HepG2 (cell line): ENCODE results near the gene SEC14L5. TPM values are rescaled to one million over a fixed set of nuclear protein-coding genes. Genes with fewer than 3 reads are reported as not detected.

ENCODE experiments used
- ATAC-seq: fragments of 200-7000 bp; cut with Tn5 transposase; 3 replicates; pipeline ENCODE4 v1.9.1; 2020; ENCODE audit warnings: mild to moderate bottlenecking, moderate library complexity
- BruUV-seq: library from RNA; stranded (reverse); fragments of 400-500 nt; replicated peaks from 2 replicates; lab custom pipeline; 2021; lab: Mats Ljungman, UMichigan
- CTCF ChIA-PET: fragments of 300-600 bp; formaldehyde crosslinking; extraction: SDS; loops from one replicate; lab custom pipeline; 2021; ENCODE audit warnings: low total read pairs, inconsistent platforms, low intra/inter-chr PET ratio; lab: Yijun Ruan, JAX
- POLR2A ChIA-PET: fragments of 350-600 bp; sonication (Branson Sonifier 250); formaldehyde crosslinking; loops from one replicate; lab custom pipeline; 2020; ENCODE audit warnings: antibody characterized with exemption, inconsistent platforms; lab: Yijun Ruan, JAX
- DNase-seq: peaks from one replicate; pipeline ENCODE4 v3.0.0-alpha.2; 2015; ENCODE audit warnings: low spot score
- FAIRE-seq: peaks from 3 replicates; lab custom pipeline; 2011; peaks lifted over from hg19 to GRCh38; lab: Jason Lieb, UNC
- H2AFZ ChIP-seq: one replicate; pipeline ENCODE4 v1.6.1; 2011; ENCODE audit warnings: low read length, inconsistent platforms
- H3K27ac ChIP-seq: fragments of 300-600 bp; 3 replicates; pipeline ENCODE4 v1.8.0; 2011; ENCODE audit warnings: mixed run types, mild to moderate bottlenecking, mixed read lengths, low read length, inconsistent platforms; ENCODE audit not compliant: insufficient read depth; ENCODE audit errors: extremely low read length
- H3K27me3 ChIP-seq, 2 experiments: fragments of 200-600 bp in 1 of 2; 2 replicates in 1 of 2; 3 replicates in 1 of 2; pipeline versions ENCODE4 v1.6.0 to v1.8.0; 2011; ENCODE audit warnings: low read length in 2 of 2, mild to moderate bottlenecking in 2 of 2, moderate library complexity in 2 of 2, inconsistent platforms in 1 of 2; ENCODE audit not compliant: insufficient read depth in 2 of 2, control insufficient read depth in 1 of 2
- H3K36me3 ChIP-seq, 2 experiments: fragments of 200-600 bp in 1 of 2; replicated peaks in 1 of 2; 2 replicates in 1 of 2; 3 replicates in 1 of 2; pipeline versions ENCODE4 v1.5.1 to v1.8.0; 2011; ENCODE audit warnings: low read length in 2 of 2, inconsistent platforms in 1 of 2; ENCODE audit not compliant: insufficient read depth in 2 of 2, control insufficient read depth in 1 of 2
- H3K4me1 ChIP-seq: 2 replicates; pipeline ENCODE4 v1.5.1; 2012; ENCODE audit warnings: low read length, inconsistent platforms; ENCODE audit not compliant: insufficient read depth
- H3K4me2 ChIP-seq: 2 replicates; pipeline ENCODE4 v1.6.0; 2011; ENCODE audit warnings: low read depth, low read length, inconsistent platforms
- H3K4me3 ChIP-seq, 3 experiments: fragments of 200-600 bp in 1 of 3; sonication (generic), shearing (Covaris generic) in 1 of 3; replicated peaks in 1 of 3; 2 replicates each; pipeline ENCODE4 v1.5.1; 2011 to 2016; ENCODE audit warnings: low read length in 3 of 3, inconsistent platforms in 2 of 3, low read depth in 2 of 3, mild to moderate bottlenecking in 2 of 3, control low read depth in 1 of 3, mixed read lengths in 1 of 3; ENCODE audit not compliant: insufficient read depth in 1 of 3
- H3K79me2 ChIP-seq: one replicate; pipeline ENCODE4 v1.6.1; 2011; ENCODE audit warnings: low read length, inconsistent platforms; ENCODE audit not compliant: insufficient read depth
- H3K9ac ChIP-seq: 2 replicates; pipeline ENCODE4 v1.6.0; 2011; ENCODE audit warnings: mild to moderate bottlenecking, low read depth, low read length, inconsistent platforms; ENCODE audit not compliant: insufficient read depth
- H3K9me3 ChIP-seq: 2 replicates; pipeline ENCODE4 v1.5.1; 2012; ENCODE audit warnings: mild to moderate bottlenecking, low read length
- H4K20me1 ChIP-seq: 2 replicates; pipeline ENCODE4 v1.6.0; 2011; ENCODE audit warnings: inconsistent platforms, mild to moderate bottlenecking, low read length, moderate library complexity; ENCODE audit not compliant: insufficient read depth
- EEA1 ChIP-seq: sonication (generic); formaldehyde crosslinking; IDR thresholded peaks from 2 replicates; pipeline ENCODE4 v1.5.1; 2020; ENCODE audit warnings: mild to moderate bottlenecking, missing genetic modification reagents, borderline replicate concordance
- EED ChIP-seq: sonication (generic); formaldehyde crosslinking; IDR thresholded peaks from 2 replicates; pipeline ENCODE4 v1.5.0; 2020; ENCODE audit warnings: mild to moderate bottlenecking, missing genetic modification reagents
- KLF16 ChIP-seq, 2 experiments: sonication (generic) in 1 of 2; formaldehyde crosslinking in 1 of 2; IDR thresholded peaks; 2 replicates each; pipeline versions ENCODE4 v1.6.1 to v1.8.0; 2016 to 2023; ENCODE audit warnings: missing genetic modification reagents in 2 of 2, missing compliant biosample characterization in 1 of 2
- PCBP2 ChIP-seq: fragments of 200-400 bp; formaldehyde crosslinking; optimal IDR thresholded peaks from 2 replicates; pipeline ENCODE3; 2018; ENCODE audit warnings: low read length, low read depth; ENCODE audit not compliant: poor library complexity, severe bottlenecking
- RBFOX2 ChIP-seq: fragments of 200-400 bp; formaldehyde crosslinking; IDR thresholded peaks from 2 replicates; pipeline ENCODE4 v1.6.1; 2017; ENCODE audit warnings: low read depth, mild to moderate bottlenecking, low read length
- SIN3A ChIP-seq: IDR thresholded peaks from 2 replicates; pipeline ENCODE4 v1.6.1; 2011; ENCODE audit warnings: low read depth, mild to moderate bottlenecking, control low read depth, low read length, borderline replicate concordance
- TRIM24 ChIP-seq: sonication (generic); formaldehyde crosslinking; IDR thresholded peaks from 2 replicates; pipeline ENCODE4 v1.8.0; 2022; ENCODE audit warnings: mild to moderate bottlenecking, missing genetic modification reagents
- ZFP90 ChIP-seq: sonication (generic); formaldehyde crosslinking; IDR thresholded peaks from 2 replicates; pipeline ENCODE4 v1.8.0; 2022; ENCODE audit warnings: missing genetic modification reagents, mild to moderate bottlenecking, inconsistent platforms, borderline replicate concordance
- ZFP91 ChIP-seq: sonication (generic); formaldehyde crosslinking; IDR thresholded peaks from 2 replicates; pipeline ENCODE4 v1.9.0; 2022; ENCODE audit warnings: missing genetic modification reagents, mild to moderate bottlenecking, borderline replicate concordance
- ZMYM2 ChIP-seq: sonication (generic); formaldehyde crosslinking; IDR thresholded peaks from 2 replicates; pipeline ENCODE4 v1.8.0; 2022; ENCODE audit warnings: mild to moderate bottlenecking, missing genetic modification reagents
- ZNF350 ChIP-seq: sonication (generic); formaldehyde crosslinking; IDR thresholded peaks from 2 replicates; pipeline ENCODE4 v1.4.0; 2020; ENCODE audit warnings: mild to moderate bottlenecking, low read depth, missing genetic modification reagents, borderline replicate concordance
- ZNF530 ChIP-seq: sonication (generic); formaldehyde crosslinking; IDR thresholded peaks from 2 replicates; pipeline ENCODE4 v1.5.0; 2020; ENCODE audit warnings: low read depth, mild to moderate bottlenecking, missing genetic modification reagents
- ZNF564 ChIP-seq: sonication (generic); formaldehyde crosslinking; IDR thresholded peaks from 2 replicates; pipeline ENCODE4 v1.8.1; 2023; ENCODE audit warnings: mild to moderate bottlenecking, missing genetic modification reagents
- ZNF7 ChIP-seq: IDR thresholded peaks from 2 replicates; pipeline ENCODE4 v1.6.1; 2016; ENCODE audit warnings: missing biosample characterization, missing genetic modification reagents
- WGBS: methylation state at CpG from one replicate; pipeline ENCODE4 v1.1.6; 2017; ENCODE audit warnings: low lambda C conversion rate; 5-methylcytosine and 5-hydroxymethylcytosine counted together
- in situ Hi-C: cut with HindIII; loops from 2 replicates; pipeline ENCODE4 v1.10.0; 2017; ENCODE audit warnings: low pct_unique_long_range_greater_than_20kb; ENCODE audit not compliant: extremely low pct_ligation_motif_present
- intact Hi-C: fragments of 100-400 bp; cut with micrococcal nuclease; formaldehyde crosslinking; loops from one replicate; pipeline ENCODE4 v1.10.0; 2022; ENCODE audit not compliant: unreplicated experiment
- polyA plus RNA-seq, 8 experiments: library from polyadenylated mRNA; depleted of rRNA in 3 of 8; stranded (reverse) in 7 of 8; unstranded in 1 of 8; fragments of >200 nt; fragmentation: Illumina TruSeq in 4 of 8; extraction: Trizol in 4 of 8; gene quantifications; 2 replicates each; pipeline versions ENCODE4 v1.2.1 to v1.2.3, GENCODE V29; 2011 to 2016; ENCODE audit warnings: low read depth in 4 of 8, missing spikeins in 1 of 8, mixed read lengths in 1 of 8; ENCODE audit not compliant: insufficient read depth in 1 of 8
- total RNA-seq, 5 experiments: library from RNA; depleted of rRNA; stranded (reverse); fragments of >200 nt; fragmentation: Illumina TruSeq; extraction: Trizol; gene quantifications; 2 replicates each; pipeline ENCODE4 v1.2.3, GENCODE V29; 2016; ENCODE audit warnings: low read depth in 1 of 5
- TF ChIP-seq, protein P1 (sequence below): sonication (generic); formaldehyde crosslinking; IDR thresholded peaks from 2 replicates; pipeline ENCODE4 v1.8.0; 2022; ENCODE audit warnings: mild to moderate bottlenecking, missing genetic modification reagents, moderate library complexity

Gene SEC14L5
- total and polyA plus RNA-seq, 2 of the 13 experiments (the other 11 are each of a cell fraction or from before 2014, with no cell fraction given): 0.40 to 0.42 TPM

DNA sequence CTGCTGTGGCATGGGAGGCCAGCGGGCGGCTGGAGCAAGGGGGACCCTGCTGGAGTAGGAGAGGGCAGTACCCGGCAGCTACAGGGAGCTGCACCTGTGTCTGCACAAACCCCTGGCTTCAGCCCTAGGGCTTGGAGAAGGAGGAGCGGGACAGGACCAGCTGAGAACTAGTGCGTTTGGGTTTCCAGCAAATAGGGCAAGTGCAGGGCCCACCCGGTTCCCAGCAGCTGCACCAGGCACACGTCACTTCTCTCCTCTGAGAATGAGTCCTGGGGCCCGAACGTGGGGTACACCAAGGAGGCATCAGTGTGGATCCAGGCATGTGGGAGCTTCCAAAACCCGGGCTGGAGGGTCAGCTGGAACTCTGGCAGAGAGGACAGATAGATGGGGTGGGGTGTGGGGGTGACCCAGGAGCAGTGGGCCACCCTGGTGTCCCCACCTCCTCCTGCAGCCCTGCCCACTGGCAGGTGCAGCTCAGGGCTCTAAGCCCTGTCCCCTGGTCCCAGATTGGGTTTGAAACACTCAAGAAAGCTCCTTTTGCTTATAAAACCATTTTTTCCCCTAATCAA lies 102.0 kb downstream of the SEC14L5 start:
- no TSS peak for BruUV-seq

More for the DNA sequence above, 102.0 kb downstream of the SEC14L5 start:
- ATAC-seq (no peak), DNase-seq (no peak)
- no peak overlapping the region for H3K4me3 ChIP-seq
- no peaks in the 10 kb centered on the region for H4K20me1 ChIP-seq
- no peaks in the 10 kb centered on the region for H3K36me3 ChIP-seq
- no peaks in the 10 kb centered on the region for H3K9me3 ChIP-seq
- intact Hi-C loops: no loop called here
- no peak overlapping the region for H3K27ac ChIP-seq
- H2AFZ ChIP-seq: no peak overlapping the region
- H3K4me1 ChIP-seq: peaks cover 13% of the 10 kb centered on the region
- H3K27me3 ChIP-seq: peaks cover 0 to 13% of the 10 kb centered on the region in 2 experiments; a peak in 2 of 5 replicates
- TF ChIP-seq PCBP2: no peak
- no peak for TF ChIP-seq ZNF564 (CRISPR knock-in tag)
- no peak for TF ChIP-seq ZMYM2 (CRISPR knock-in tag)
- no peak for TF ChIP-seq EEA1 (CRISPR knock-in tag)
- TF ChIP-seq SIN3A: no peak
- no peak for TF ChIP-seq ZFP90 (CRISPR knock-in tag)
- no peak for TF ChIP-seq KLF16 (CRISPR knock-in tag; IDR thresholded peaks at IDR 0.05)
- TF ChIP-seq RBFOX2: no peak
- no peak for TF ChIP-seq TRIM24 (CRISPR knock-in tag)
- no peak for TF ChIP-seq ZFP91 (CRISPR knock-in tag)
- TF ChIP-seq, protein P1, sequence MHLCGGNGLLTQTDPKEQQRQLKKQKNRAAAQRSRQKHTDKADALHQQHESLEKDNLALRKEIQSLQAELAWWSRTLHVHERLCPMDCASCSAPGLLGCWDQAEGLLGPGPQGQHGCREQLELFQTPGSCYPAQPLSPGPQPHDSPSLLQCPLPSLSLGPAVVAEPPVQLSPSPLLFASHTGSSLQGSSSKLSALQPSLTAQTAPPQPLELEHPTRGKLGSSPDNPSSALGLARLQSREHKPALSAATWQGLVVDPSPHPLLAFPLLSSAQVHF (CRISPR knock-in tag): no peak
- no peak for TF ChIP-seq ZNF350 (CRISPR knock-in tag)
- TF ChIP-seq ZNF7 (CRISPR knock-in tag): no peak
- no peak for TF ChIP-seq ZNF530 (CRISPR knock-in tag)
- no peak for TF ChIP-seq EED (CRISPR knock-in tag)
- TF ChIP-seq, all 625 proteins: peak for 0
- no peak for FAIRE-seq
- no peak overlapping the region for H3K4me2 ChIP-seq
- H3K9ac ChIP-seq: no peak overlapping the region
- 52% methylated on average over 6 of the region's 10 CpGs for WGBS
- ChIA-PET POLR2A (no interaction called here), CTCF (no interaction called here)
- no peaks in the 10 kb centered on the region for H3K79me2 ChIP-seq
- in situ Hi-C loops: no loop called here
